Pulmonary artery endothelial cell (primary cell): Measurements from ENCODE around the gene ASB2. TPM values are rescaled to one million over a fixed set of nuclear protein-coding genes. Genes with fewer than 3 reads are reported as not detected.

Source experiments
- total RNA-seq: library from RNA; depleted of rRNA; stranded (reverse); fragments of >200 nt; gene quantifications from 2 replicates; pipeline ENCODE4 v1.2.3, GENCODE V29; 2014

The ASB2 gene
- total RNA-seq, 1 donor from 2014 or later = not detected

Other genes with a start within 250 kb of the ASB2 start
- gene PRIMA1, start 188.1 kb downstream of the ASB2 start, total RNA-seq = not detected in 2 replicates
- gene FAM181A, start 49.2 kb downstream of the ASB2 start, total RNA-seq = not detected in 2 replicates
- gene CCDC197, start 20.7 kb upstream of the ASB2 start, total RNA-seq = not detected in 2 replicates
- 0.53 and 1.3 TPM in 2 replicates for gene OTUB2, start 49.8 kb upstream of the ASB2 start, total RNA-seq
- gene DDX24, start 104.6 kb upstream of the ASB2 start, total RNA-seq = 110 and 150 TPM in 2 replicates
- 7.5 and 13.9 TPM in 2 replicates for gene IFI27L1, start 104.7 kb upstream of the ASB2 start, total RNA-seq
- gene IFI27, start 134.2 kb upstream of the ASB2 start, total RNA-seq = 317 and 506 TPM in 2 replicates
- 38.5 and 102 TPM in 2 replicates for gene IFI27L2, start 153.0 kb upstream of the ASB2 start, total RNA-seq
- gene PPP4R4, start 197.8 kb upstream of the ASB2 start, total RNA-seq = 0.04 TPM in 1 of 2 replicates, not detected in the other